Limb (tissue), 2 donors: ENCODE measurements around the gene FREM3.
"Not testable (repeated sequence)": the region's sequence is repeated elsewhere in the genome, so short reads cannot be mapped to it uniquely, and the experiment has no call there.

Experiments
- DNase-seq, 2 donors: peaks; one replicate each; pipeline ENCODE4 v3.0.0-alpha.2; 2016; ENCODE audit errors: extremely low spot score in 2 of 2

The FREM3 gene

DNA sequence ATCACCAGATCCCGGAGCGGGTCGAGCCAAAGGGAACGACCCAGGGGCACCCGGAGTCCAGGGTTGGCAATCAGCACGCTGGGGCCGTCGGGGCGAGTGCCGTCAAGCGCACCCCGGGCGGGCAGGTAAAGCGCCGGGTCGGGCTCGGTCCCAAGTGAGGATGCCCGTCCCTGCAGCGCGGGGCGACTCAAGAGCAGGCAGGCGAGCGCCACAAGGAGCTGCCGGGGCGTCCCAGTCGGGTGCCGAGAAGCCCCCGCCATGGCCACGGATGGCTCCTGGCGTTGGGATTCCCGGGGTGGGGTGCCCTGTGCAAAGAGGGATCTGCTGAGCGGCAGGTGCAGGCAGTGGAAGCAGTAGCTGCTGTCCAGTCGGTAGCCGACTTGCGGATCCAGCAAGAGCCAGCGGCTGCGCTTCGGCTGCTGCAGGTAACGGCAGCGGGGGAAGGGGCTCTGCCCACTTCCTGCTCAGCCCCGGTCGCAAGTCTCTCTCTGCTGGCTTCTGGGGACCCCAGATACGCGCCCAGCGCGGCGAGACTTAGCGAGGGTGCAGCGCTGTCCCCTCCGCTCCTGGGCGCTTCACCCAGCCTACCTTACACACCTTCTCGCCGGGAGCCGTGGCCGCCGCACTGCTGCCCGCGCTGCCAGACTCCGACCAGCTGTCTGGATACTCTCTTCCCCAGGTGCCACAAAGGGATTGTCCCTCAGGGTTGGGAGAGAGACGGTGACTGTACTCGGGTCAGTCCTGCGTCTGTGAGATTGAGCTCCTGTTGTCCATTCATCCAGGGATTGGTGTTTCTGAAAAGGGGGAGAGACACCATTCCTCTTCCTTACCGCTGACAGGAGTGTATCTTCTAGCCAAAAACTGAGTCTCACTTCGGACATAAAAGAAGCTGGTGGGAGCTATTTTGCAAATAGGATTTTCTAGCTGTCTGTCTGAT is at the start of gene FREM3:
FREM3 (minus strand) TSS at position 260 of the 937 bp plus-strand sequence; CDS start at position 260, 0 bp downstream.
- peak in 1 of 2 donors; percentile 48 for DNase-seq

DNA sequence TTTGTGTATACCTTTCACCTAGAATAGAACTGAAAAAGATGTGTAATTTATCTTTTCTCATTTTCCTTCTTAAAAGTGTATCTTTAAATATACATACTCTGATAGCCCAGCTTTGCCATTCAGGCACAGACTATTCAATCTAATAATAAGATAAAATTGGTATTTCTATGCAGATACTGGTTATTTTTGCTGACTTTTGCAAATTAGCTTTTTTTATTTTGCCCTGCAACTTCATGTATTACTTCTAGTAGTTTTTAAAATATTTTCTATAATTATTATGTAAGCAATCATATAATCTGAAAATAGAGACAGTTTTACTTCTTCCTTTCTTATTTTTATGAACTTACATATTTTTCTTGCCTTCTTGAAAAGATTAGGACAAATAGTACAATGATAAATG is 45.4 kb upstream of the FREM3 start:
- no peak for DNase-seq

DNA sequence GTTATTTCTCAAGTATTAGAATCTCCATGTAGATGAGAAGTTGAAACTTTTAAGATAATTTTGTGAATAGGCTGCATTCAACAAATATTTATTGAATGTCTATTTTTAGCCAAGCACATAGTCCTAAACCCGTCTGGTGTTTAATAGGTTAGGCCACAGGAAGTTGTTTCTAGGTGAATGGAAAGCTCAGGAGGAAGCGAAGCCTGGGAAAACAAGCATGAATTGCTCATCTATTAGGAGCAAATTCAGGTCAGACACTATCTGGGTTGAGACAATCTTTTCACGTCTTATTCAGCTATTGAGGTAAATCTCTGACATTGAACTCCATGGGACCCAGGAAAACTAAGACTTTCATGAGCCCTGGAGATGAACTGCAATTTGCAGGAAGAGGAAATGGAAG is 43.1 kb upstream of the FREM3 start:
- DNase-seq: no peak

DNA sequence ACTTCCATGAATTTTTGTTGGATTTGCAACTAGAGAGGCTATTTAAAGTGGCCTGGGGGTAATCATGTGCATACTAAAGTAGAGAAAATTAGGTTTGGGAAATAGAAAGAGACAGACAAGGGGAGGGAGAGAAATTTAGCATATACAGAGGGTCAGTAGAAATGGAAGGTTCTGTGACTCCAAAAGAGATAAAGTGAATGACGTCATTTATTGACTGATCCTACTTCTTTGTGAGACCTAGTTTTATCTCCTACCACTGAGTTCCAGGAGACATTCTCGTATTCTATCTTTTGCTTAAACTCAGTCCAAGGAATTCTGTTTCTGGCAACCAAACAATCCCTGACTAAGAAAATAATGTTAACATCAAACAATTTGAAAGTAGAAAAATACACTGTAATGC is 42.4 kb upstream of the FREM3 start:
- no peak for DNase-seq

DNA sequence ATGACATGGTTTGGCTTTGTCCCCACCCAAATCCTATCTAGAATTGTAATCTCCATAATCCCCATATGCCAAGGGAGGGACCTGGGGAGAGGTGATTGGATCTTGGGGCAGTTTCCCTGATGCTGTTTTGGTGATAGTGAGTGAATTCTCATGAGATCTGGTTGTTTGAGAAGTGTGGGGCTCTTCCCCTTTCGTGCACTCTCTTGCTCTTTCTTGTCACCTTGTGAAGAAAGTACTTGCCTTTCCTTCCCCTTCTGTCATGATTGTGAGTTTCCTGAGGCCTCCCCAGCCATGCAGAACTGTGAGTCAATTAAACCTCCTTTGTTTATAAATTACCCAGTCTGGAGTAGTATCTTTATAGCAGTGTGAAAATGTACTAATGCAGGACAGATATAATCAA is 36.4 kb upstream of the FREM3 start:
- DNase-seq: no peak

DNA sequence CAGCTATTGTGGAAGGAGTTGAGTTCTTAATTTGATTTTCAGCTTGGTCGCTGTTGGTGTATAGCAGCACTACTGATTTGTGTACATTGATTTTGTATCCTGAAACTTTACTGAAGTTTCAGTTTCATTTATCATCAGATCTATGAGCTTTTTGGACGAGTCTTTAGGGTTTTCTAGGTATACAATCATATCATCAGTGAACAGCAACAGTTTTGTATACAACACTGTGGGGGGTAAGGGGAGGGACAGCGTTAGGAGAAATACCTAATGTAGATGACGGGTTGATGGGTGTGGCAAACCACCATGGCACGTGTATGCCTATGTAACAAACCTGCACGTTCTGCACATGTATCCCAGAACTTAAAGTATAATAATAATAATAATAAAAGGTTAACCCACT is 35.6 kb upstream of the FREM3 start:
- not testable (repeated sequence) for DNase-seq

DNA sequence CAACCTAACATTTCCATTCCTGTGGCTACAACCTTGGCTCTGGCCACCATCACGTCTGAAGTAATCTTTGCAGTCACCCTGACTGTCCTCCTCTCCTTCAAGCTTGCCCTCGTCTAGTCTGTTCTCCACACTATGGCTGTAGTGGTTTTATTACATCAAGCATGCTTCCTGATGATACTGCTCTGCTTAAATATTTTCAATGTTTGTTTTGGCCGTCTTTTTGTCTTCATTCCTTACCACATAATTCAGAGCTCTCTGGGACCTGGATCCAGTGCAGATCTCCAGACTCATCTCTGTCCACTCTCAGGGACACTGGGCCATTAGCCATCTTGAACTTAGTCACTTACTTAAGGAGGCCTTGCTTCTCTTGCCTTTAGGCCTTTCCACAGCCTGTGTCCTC is 27.7 kb upstream of the FREM3 start:
- no peak for DNase-seq

DNA sequence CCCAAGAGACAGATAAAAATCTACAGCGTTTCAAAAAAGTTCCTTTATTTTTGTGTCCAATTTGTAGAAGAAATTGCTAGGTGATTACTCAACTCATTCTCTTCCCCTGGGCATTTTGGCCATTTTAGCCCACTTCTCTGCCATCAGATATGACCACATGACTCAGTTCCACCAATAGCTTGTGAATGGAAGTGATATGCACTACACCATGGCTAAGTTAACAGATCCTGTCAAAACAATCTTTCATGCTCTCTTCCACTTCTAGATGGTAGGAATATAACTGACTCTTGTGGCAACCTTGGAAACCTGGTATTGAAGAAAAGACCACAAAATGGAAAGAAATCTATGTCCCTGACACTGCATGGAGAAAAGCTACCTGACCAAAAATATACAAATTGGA is 26.2 kb upstream of the FREM3 start:
- DNase-seq: no peak

DNA sequence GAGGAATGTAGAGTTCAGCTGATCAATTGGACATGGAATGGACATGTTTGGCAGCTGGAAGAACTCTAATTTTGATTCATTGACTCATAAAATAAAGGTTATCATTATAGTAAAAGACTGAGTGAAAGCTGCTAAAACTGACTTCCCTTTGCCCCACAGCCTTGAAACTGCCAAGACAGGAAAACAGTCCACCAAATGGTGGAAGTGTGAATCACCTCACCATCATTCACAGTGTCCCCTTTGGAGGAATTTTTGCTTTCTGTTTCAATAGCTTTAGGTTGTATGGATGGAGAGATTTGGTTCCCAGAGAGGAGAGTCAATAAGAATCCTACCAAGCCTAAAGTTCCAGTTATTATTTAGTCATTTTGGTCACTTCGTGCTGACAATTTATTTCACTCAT is 20.8 kb upstream of the FREM3 start:
- DNase-seq: no peak

DNA sequence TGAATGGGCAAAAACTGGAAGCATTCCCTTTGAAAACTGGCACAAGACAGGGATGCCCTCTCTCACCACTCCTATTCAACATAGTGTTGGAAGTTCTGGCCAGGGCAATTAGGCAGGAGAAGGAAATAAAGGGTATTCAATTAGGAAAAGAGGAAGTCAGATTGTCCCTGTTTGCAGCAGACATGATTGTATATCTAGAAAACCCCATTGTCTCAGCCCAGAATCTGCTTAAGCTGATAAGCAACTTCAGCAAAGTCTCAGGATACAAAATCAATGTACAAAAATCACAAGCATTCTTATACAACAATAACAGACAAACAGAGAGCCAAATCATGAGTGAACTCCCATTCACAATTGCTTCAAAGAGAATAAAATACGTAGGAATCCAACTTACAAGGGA is 18.3 kb upstream of the FREM3 start:
- DNase-seq: not testable (repeated sequence)

DNA sequence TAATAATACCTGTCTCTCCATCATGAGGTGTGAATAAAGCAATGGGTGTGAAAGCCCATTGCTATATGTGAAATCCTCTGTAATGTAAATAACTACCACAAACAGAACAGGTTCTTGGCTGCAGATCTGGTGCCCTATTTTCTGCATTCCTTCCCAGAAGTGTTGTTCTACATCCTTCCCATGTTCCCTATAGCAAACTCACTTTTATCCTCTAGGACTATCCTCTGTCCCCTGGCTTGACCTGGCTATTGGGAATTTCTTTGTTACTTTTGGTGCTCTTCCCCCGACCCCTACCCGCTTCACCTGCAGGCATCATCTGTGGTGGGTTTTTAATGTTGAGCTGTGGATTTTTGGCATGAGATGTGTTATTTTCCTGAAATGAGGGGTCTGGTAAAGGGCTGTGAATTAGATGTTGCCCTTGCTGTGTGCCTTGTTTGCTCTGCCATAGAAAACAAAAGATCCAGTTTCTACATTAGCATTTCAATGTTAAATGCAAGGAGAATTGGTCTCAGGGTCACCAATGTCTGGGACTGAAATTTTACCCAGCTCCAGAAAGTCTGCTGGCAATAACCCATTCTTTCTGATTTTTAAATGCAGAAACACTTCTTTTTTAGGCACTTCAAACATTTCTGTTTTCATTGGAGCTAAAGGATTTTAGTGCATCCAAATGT is 13.6 kb upstream of the FREM3 start:
- no peak for DNase-seq

DNA sequence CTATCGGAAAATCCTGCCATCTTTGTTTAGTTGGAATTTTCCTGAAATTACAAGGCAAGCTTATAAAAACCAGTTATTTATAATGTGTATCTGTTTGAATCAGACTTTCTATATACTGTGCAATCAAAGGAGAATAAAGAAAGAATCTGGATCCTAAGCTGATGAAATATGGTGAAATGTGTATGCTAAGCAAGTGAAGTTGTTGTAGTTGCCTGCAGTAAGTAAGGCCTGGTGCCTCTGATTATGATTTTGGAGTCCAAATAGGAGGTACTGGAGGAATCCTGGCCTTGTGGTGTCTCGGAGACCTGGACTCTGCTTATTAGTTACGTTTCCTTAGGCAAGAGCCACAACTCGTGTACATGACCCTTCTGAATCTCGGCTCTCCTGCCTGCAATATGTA is 13.1 kb upstream of the FREM3 start:
- DNase-seq: no peak

DNA sequence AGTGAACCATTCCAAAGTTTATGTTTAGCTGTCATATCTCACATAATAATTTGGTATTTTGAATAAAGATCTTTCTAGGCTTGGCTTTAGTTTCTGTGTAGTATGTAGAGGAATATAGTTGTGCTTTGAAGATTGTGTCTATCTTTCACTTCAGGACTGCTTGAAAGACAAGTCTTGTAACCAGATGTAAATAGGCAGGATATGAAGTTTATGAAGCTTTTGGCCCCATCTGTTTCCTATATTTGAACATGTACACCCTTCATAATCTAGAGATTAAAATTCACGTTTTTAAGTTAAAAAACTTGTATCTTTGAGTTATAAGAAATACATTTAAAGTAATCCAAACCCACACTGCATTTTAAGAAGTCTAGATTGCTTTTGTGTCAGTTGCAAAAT is 11.7 kb upstream of the FREM3 start:
- no peak for DNase-seq

DNA sequence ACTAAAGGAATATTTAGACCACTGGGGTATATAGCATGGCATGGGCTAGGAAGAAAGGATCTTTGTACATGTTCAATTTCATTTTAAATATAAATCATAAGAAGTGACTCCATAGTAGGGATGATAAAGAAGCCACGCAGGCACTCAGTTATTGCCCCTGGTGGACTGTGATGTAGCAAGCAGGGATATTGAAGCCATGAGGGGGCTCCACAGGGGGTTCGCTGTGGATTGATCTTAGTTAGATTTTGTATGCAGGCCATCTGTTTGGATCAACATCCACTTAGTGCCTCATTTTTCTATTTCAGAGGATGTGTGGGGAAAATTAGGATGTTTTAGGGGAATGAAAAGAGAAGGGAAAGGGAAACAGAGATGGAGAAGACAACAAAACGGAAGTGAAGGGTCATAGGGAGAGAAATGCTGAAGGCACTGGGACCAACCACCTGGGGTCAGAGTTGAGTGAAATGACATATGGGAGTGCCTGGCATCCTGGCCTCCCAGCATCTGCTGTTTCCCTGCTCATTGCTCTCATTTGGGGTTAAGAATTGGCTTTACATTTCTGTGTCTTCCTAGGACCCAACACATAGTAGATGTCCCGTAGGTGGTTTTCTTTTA is 11.2 kb upstream of the FREM3 start:
- no peak for DNase-seq

DNA sequence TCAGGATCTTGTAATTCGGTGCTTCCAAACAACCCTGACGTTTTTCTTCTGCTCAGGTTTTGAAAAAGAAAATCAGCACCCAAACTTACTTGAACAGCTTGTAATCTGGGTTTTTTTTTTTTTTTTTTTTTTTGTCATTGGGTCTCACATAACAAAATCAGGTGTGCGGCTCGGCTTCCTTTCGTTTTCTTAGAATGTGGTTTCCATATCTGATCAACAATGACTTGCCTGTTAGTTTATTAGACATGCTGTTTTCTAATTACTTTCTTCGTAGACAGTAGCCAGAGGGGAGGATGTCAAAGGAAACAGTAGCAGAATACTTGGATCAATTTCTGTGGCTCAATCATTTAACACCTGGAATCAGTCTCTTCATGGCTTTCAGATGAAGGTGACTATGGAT is 890 bp upstream of the FREM3 start:
- no peak for DNase-seq

DNA sequence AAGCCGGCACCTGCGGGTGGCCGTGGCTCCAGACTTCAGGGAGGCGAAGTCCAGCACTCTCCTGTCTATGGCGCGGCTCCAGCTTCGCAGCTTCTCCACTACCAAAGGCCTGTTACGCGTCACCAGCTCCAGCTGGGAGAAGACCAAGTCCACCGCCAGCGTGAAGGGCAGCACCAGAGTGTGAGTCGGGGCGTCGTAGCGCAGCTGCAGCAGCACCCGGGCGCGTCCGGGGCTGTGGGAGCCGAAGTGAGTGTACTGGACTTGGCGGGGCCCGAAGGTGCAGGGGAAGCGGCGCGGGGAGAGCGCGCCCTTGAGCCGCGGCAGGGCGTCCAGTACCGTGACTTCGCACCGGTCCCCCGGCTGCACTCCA is 444 bp downstream of the FREM3 start:
- DNase-seq: peak in 1 of 2 donors; percentile 60

DNA sequence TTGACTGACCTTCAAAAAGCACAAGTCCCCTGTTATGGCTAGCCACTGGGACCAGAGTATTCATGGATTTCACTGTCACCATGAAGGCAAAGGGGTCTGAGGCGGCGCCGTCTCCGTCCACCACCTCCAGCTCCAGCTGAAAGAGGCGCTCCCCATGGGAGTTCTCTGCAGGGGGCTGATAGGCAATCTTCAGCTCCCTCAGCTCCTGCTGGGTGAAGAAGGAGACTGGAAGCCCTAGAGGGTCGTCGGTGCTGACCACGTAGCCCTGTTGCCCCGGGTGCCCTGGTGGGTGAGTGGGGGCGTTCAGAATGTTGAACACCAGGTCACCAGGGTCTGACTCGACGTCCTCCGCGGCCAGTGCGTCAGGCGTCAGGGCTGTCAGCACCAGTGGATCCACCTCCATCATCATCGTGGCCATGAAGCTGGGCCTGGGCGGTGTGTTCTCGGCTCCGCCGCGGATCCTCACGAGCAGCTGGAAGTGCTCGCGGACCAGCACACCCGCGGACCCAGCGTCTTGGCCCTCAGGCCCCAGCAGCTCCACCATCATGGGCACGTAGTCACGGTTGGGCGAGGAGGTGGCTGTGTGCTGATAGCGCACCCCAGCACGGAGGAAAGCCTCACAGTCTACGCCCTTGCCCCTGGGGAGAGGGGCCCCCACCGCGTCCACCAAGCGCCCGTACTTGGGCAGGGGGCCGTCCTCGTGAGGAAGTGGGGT is 987 bp downstream of the FREM3 start:
- DNase-seq: no peak

DNA sequence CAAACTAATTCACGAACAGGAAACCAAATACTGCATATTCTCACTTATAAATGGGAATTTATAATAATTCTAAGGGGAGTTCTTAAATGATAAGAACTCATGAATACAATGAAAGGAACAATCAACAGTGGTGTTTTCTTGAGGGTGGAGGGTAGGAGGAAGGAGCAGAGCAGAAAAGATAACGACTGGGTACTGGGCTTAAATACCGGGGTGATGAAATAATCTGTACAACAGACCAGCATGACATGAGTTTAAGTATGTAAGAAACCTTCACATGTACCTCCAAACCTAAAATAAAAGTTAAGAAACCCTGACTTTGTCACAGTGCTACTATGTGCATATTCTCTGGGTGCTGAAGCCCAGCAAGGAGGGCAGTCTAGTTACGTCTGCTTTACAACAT is 6.6 kb downstream of the FREM3 start:
- no peak for DNase-seq

DNA sequence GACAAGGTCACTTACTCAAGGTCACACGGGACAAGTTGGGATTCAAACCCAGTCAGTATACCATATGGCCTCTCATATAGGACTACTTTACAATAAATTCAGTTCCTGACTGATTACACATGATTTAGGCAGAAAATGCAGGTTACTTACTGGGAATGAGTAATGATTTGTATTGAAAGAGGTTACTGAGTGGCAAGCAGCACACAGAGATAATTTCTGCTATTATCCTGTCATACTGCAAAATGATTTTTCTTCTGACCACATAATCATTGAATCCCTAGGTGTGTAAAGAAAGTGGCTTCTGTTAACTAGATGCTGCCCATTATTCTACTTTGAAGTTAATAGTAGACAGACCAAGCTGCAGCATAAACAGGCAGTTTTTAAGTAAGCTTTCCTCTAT is 8.2 kb downstream of the FREM3 start:
- DNase-seq: no peak

DNA sequence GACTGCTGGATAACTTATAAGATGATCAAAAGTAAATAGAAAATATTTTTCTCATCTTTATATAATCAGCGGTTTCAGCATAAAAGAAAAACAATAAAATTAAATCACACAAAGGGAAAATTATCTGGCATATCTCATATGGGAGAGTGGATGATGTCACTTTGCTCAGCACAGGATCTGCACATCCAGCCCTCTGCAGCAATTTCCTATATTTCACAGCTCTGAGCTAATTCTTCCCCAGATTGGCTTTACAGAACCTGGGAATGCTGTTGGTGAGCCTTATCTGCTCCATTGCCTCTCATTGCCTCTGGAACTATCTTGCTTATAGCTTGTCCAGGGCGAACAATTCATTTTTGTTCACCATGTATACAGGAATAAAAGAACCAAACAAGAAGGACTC is 21.0 kb downstream of the FREM3 start:
- DNase-seq: no peak

DNA sequence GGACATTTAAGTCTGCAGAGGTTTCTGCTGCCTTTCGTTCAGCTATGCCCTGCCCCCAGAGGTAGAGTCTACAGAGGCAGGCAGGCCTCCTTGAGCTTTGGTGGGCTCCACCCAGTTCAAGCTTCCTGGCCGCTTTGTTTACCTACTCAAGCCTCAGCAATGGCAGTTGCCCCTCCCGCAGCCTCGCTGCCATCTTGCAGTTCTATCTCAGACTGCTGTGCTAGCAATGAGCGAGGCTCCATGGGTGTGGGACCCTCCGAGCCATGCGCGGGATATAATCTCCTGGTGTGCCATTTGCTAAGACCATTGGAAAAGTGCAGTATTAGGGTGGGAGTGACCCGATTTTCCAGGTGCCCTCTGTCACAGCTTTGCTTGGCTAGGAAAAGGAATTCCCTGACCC is 26.8 kb downstream of the FREM3 start:
- DNase-seq: not testable (repeated sequence)
